Heart left ventricle (tissue), 13 donors: ENCODE data around the gene DNM1.
A peak's percentile ranks its signal among the peaks of the same experiment; 100 is the strongest.

ENCODE experiments used
- CTCF ChIP-seq, 12 donors: fragments of 200-600 bp; sonication (generic) in 4 of 12; IDR thresholded peaks; one replicate each; pipeline versions ENCODE4 v1.5.0 to v1.8.0; 2018 to 2022; ENCODE audit warnings: antibody characterized with exemption in 12 of 12, mild to moderate bottlenecking in 5 of 12
- POLR2A ChIP-seq, 2 donors: fragments of 450-650 bp; IDR thresholded peaks; one replicate each; pipeline ENCODE4 v1.6.1; 2017; ENCODE audit warnings: antibody characterized with exemption in 2 of 2, mild to moderate bottlenecking in 2 of 2, moderate library complexity in 2 of 2
- donor health status: ischemic (EF 13 %, LVEDD 7.1; RV severe dilation, severe dysfunction).
- donor health status: DM: no; HTN: yes; CAD: no.
- donor health status: DM: no; HTN: no; CAD: no.
- donor health status: ischemic (EF 25% LVEDD 6.9; RV normal size, moderate dysfunction).
- donor health status: ischemic (EF 25% LVEDD 5.7; RV mildly dilated, moderate dysfunction).
- donor health status: ischemic (EF 35%, LVEDD 5.7; RV mildly dilated, moderate dysfunction).
- donor health status: nonischemic (EF 11% LVEDD 7.7; RV severe dilation, severe dysfunction).
- donor health status: DM: yes; HTN: yes; CAD: no.
- donor health status: PGD.
- donor health status: ischemic (EF 29% LVEDD 5.4; RV normal size, mild dysfunction).
- donor health status: nonischemic (EF 23%, LVEDD 6.1; RV moderate dilation, normal function).

- peak; percentile 52 to 100 (median 92) for TF ChIP-seq CTCF (IDR thresholded peaks at IDR 0.05)
- peak in 1 of 2 donors; percentile 38 for TF ChIP-seq POLR2A (IDR thresholded peaks at IDR 0.05)
These were observed at the start of gene DNM1 for GRCh38 chr9:128203024-128203706.
